WTC11 (cell line): Measurements from ENCODE around the gene DYRK3. TPM values are rescaled to one million over a fixed set of nuclear protein-coding genes. Genes with fewer than 3 reads are reported as not detected.

ENCODE experiments used
- ATAC-seq: fragments of 200-7000 bp; cut with Tn5 transposase; 2 replicates; pipeline ENCODE4 v1.10.0; 2021; ENCODE audit warnings: mild to moderate bottlenecking, moderate library complexity
- CTCF ChIA-PET: fragments of 300-600 bp; sonication (Branson Sonifier 250); formaldehyde crosslinking; loops from one replicate; lab custom pipeline; 2021; ENCODE audit warnings: antibody characterized with exemption; lab: Charles Lee
- POLR2A ChIA-PET: fragments of 350-600 bp; sonication (Branson Sonifier 250); formaldehyde crosslinking; loops from one replicate; lab custom pipeline; 2021; ENCODE audit warnings: antibody characterized with exemption; lab: Charles Lee
- DNase-seq: peaks from one replicate; pipeline ENCODE4 v3.0.0; 2021; ENCODE audit warnings: low spot score
- H3K27ac Mint-ChIP-seq: 2 replicates; pipeline ENCODE4 v1.8.0; 2021; ENCODE audit warnings: mixed read lengths
- H3K27me3 Mint-ChIP-seq: 2 replicates; pipeline ENCODE4 v1.8.0; 2021; ENCODE audit warnings: low read depth, mild to moderate bottlenecking, moderate library complexity, mixed read lengths
- H3K36me3 Mint-ChIP-seq: 2 replicates; pipeline ENCODE4 v1.8.0; 2021; ENCODE audit warnings: mixed read lengths
- H3K4me1 Mint-ChIP-seq: 2 replicates; pipeline ENCODE4 v1.8.0; 2022; ENCODE audit warnings: mixed read lengths
- H3K4me3 Mint-ChIP-seq: 2 replicates; pipeline ENCODE4 v1.8.0; 2021; ENCODE audit warnings: mild to moderate bottlenecking, moderate library complexity, mixed read lengths
- H3K9me3 Mint-ChIP-seq: 2 replicates; pipeline ENCODE4 v1.8.0; 2021; ENCODE audit warnings: mixed read lengths
- ATF1 ChIP-seq: sonication (generic); formaldehyde crosslinking; IDR thresholded peaks from 2 replicates; pipeline ENCODE4 v1.8.1; 2023; ENCODE audit warnings: mild to moderate bottlenecking, moderate library complexity, missing genetic modification reagents
- ESRRA ChIP-seq: sonication (generic); formaldehyde crosslinking; IDR thresholded peaks from 2 replicates; pipeline ENCODE4 v1.8.1; 2022; ENCODE audit warnings: mild to moderate bottlenecking, missing genetic modification reagents, borderline replicate concordance
- FOXP1 ChIP-seq: sonication (generic); formaldehyde crosslinking; IDR thresholded peaks from 2 replicates; pipeline ENCODE4 v1.8.0; 2022; ENCODE audit warnings: missing genetic modification reagents, mild to moderate bottlenecking, moderate library complexity, borderline replicate concordance
- GTF2I ChIP-seq: fragments of 250-450 bp; sonication (Bioruptor Pico); conservative IDR thresholded peaks from 2 replicates; pipeline ENCODE4 v1.4.0; 2021; ENCODE audit warnings: mild to moderate bottlenecking
- HMGA2 ChIP-seq: fragments of 250-450 bp; sonication (Bioruptor Pico); IDR thresholded peaks from 2 replicates; pipeline ENCODE4 v1.4.0; 2021; ENCODE audit warnings: mild to moderate bottlenecking, moderate library complexity
- MXD4 ChIP-seq: fragments of 250-450 bp; sonication (Bioruptor Pico); IDR thresholded peaks from 2 replicates; pipeline ENCODE4 v1.8.0; 2021; ENCODE audit warnings: mild to moderate bottlenecking, moderate library complexity, borderline replicate concordance
- NR1H2 ChIP-seq: sonication (generic); formaldehyde crosslinking; IDR thresholded peaks from 2 replicates; pipeline ENCODE4 v1.9.0; 2021; ENCODE audit warnings: mild to moderate bottlenecking, moderate library complexity, missing genetic modification reagents
- PRRX2 ChIP-seq: fragments of 250-450 bp; sonication (Bioruptor Pico); IDR thresholded peaks from 2 replicates; pipeline ENCODE4 v1.8.0; 2021; ENCODE audit warnings: mild to moderate bottlenecking
- SMAD4 ChIP-seq: sonication (generic); formaldehyde crosslinking; IDR thresholded peaks from 2 replicates; pipeline ENCODE4 v1.8.0; 2022; ENCODE audit warnings: mild to moderate bottlenecking, missing genetic modification reagents
- SP1 ChIP-seq: sonication (generic); formaldehyde crosslinking; conservative IDR thresholded peaks from 2 replicates; pipeline ENCODE4 v1.8.1; 2022; ENCODE audit warnings: missing genetic modification reagents
- TCF7 ChIP-seq: sonication (generic); formaldehyde crosslinking; IDR thresholded peaks from 2 replicates; pipeline ENCODE4 v1.8.0; 2022; ENCODE audit warnings: mild to moderate bottlenecking, low read depth, missing genetic modification reagents, moderate library complexity
- TEAD4 ChIP-seq: sonication (generic); formaldehyde crosslinking; IDR thresholded peaks from 2 replicates; pipeline ENCODE4 v1.8.0; 2022; ENCODE audit warnings: mild to moderate bottlenecking, missing genetic modification reagents
- ZBTB43 ChIP-seq: sonication (generic); formaldehyde crosslinking; IDR thresholded peaks from 2 replicates; pipeline ENCODE4 v1.8.1; 2023; ENCODE audit warnings: mild to moderate bottlenecking, missing genetic modification reagents
- ZNF232 ChIP-seq: sonication (generic); formaldehyde crosslinking; IDR thresholded peaks from 2 replicates; pipeline ENCODE4 v1.8.0; 2022; ENCODE audit warnings: mild to moderate bottlenecking, missing genetic modification reagents
- ZNF396 ChIP-seq: fragments of 250-450 bp; sonication (Bioruptor Pico); IDR thresholded peaks from 2 replicates; pipeline ENCODE4 v1.8.0; 2021; ENCODE audit warnings: mild to moderate bottlenecking, moderate library complexity, borderline replicate concordance
- ZNF416 ChIP-seq: fragments of 250-450 bp; sonication (Bioruptor Pico); IDR thresholded peaks from 2 replicates; pipeline ENCODE4 v1.9.0; 2021; ENCODE audit warnings: mild to moderate bottlenecking, inconsistent platforms
- total RNA-seq: library from RNA; stranded (reverse); gene quantifications from 3 replicates; pipeline ENCODE4 v1.2.3, GENCODE V29; 2021
- TF ChIP-seq, protein P1 (sequence below): sonication (generic); formaldehyde crosslinking; IDR thresholded peaks from 2 replicates; pipeline ENCODE4 v1.8.1; 2022; ENCODE audit warnings: mild to moderate bottlenecking, moderate library complexity, missing genetic modification reagents
- TF ChIP-seq, protein P2 (sequence below): sonication (generic); formaldehyde crosslinking; IDR thresholded peaks from 2 replicates; pipeline ENCODE4 v1.8.1; 2022; ENCODE audit warnings: low read depth, mild to moderate bottlenecking, moderate library complexity, missing genetic modification reagents, borderline replicate concordance
- TF ChIP-seq, protein P3 (sequence below): sonication (generic); formaldehyde crosslinking; IDR thresholded peaks from 2 replicates; pipeline ENCODE4 v1.8.0; 2022; ENCODE audit warnings: mild to moderate bottlenecking, missing genetic modification reagents
- TF ChIP-seq, protein P4 (sequence below): fragments of 250-450 bp; sonication (Bioruptor Pico); conservative IDR thresholded peaks from 2 replicates; pipeline ENCODE4 v1.9.0; 2021; ENCODE audit warnings: mild to moderate bottlenecking

The DYRK3 gene
- total RNA-seq, 1 experiment from 2014 or later, result 7.8 TPM

DNA sequence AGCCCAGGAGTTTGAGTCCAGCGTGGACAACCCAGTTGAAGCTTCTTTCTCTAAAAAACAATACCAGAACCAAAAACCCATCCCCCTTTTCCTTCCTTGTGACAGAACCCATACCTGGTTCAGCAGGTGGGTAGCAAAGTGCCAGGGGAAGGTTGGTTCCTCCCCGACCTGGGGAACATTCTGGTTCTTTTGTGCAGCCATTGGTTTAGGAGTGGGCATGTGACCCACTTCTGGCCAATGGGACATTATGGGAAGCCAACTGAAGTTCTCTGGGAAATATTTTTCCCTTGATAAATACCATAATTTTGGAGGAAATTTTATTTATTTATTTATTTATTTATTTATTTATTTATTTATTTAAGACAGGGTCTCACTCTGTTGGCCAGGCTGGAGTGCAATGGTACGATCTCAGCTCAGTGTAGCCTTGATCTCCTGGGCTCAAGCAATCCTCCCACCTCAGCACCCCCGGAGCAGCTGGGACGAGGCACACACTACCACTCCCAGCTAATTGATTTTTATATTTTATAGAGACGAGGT is 33.6 kb downstream of the DYRK3 start:
- H3K9me3 Mint-ChIP-seq, result no peaks in the 10 kb centered on the region
- H3K27ac Mint-ChIP-seq, result no peak overlapping the region
- peaks cover 6% of the 10 kb centered on the region; the same call in 1 of the 2 replicates for H3K27me3 Mint-ChIP-seq
- TF ChIP-seq ZNF232 (CRISPR knock-in tag), result no peak
- no peak for TF ChIP-seq ATF1 (CRISPR knock-in tag)
- no peak for TF ChIP-seq ESRRA
- no peak for TF ChIP-seq NR1H2 (CRISPR knock-in tag)
- no peak for TF ChIP-seq TEAD4
- no peak for TF ChIP-seq SP1 (CRISPR knock-in tag)
- TF ChIP-seq MXD4 (CRISPR knock-in tag), result no peak
- no peak for DNase-seq
- ATAC-seq, result no peak
- H3K36me3 Mint-ChIP-seq, result no peaks in the 10 kb centered on the region
- H3K4me1 Mint-ChIP-seq, result peaks cover 10% of the 10 kb centered on the region
- POLR2A ChIA-PET, result no interaction called here
- CTCF ChIA-PET, result interaction anchor here (1.1 to 20.5 kb wide), 2 partner anchors 10 to 36 kb away, joined by 12 to 659 read pairs; partner anchors contain the start of gene DYRK3
- no peak overlapping the region for H3K4me3 Mint-ChIP-seq

- no peak overlapping the region for H3K4me3 Mint-ChIP-seq
- DNase-seq, result no peak
- H3K4me1 Mint-ChIP-seq, result peaks cover 10% of the 10 kb centered on the region
- no peak; the same call in 1 of the 2 replicates for ATAC-seq
- POLR2A ChIA-PET, result no interaction called here
- TF ChIP-seq, protein P1, sequence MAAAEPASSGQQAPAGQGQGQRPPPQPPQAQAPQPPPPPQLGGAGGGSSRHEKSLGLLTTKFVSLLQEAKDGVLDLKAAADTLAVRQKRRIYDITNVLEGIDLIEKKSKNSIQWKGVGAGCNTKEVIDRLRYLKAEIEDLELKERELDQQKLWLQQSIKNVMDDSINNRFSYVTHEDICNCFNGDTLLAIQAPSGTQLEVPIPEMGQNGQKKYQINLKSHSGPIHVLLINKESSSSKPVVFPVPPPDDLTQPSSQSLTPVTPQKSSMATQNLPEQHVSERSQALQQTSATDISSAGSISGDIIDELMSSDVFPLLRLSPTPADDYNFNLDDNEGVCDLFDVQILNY (CRISPR knock-in tag), result no peak
- TF ChIP-seq GTF2I (CRISPR knock-in tag), result no peak
- no peak for TF ChIP-seq FOXP1 (CRISPR knock-in tag)
- no peak for TF ChIP-seq TCF7 (CRISPR knock-in tag)
- no peak for TF ChIP-seq HMGA2 (CRISPR knock-in tag)
- TF ChIP-seq ZNF232 (CRISPR knock-in tag), result no peak
- TF ChIP-seq, protein P2, sequence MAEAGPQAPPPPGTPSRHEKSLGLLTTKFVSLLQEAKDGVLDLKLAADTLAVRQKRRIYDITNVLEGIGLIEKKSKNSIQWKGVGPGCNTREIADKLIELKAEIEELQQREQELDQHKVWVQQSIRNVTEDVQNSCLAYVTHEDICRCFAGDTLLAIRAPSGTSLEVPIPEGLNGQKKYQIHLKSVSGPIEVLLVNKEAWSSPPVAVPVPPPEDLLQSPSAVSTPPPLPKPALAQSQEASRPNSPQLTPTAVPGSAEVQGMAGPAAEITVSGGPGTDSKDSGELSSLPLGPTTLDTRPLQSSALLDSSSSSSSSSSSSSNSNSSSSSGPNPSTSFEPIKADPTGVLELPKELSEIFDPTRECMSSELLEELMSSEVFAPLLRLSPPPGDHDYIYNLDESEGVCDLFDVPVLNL (CRISPR knock-in tag), result no peak
- TF ChIP-seq SMAD4 (CRISPR knock-in tag), result no peak
- TF ChIP-seq ZBTB43 (CRISPR knock-in tag), result no peak
- TF ChIP-seq ZNF396 (CRISPR knock-in tag), result no peak
- no peak for TF ChIP-seq ZNF416 (CRISPR knock-in tag)
- TF ChIP-seq, protein P3, sequence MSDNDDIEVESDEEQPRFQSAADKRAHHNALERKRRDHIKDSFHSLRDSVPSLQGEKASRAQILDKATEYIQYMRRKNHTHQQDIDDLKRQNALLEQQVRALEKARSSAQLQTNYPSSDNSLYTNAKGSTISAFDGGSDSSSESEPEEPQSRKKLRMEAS, result no peak
- TF ChIP-seq, protein P4, sequence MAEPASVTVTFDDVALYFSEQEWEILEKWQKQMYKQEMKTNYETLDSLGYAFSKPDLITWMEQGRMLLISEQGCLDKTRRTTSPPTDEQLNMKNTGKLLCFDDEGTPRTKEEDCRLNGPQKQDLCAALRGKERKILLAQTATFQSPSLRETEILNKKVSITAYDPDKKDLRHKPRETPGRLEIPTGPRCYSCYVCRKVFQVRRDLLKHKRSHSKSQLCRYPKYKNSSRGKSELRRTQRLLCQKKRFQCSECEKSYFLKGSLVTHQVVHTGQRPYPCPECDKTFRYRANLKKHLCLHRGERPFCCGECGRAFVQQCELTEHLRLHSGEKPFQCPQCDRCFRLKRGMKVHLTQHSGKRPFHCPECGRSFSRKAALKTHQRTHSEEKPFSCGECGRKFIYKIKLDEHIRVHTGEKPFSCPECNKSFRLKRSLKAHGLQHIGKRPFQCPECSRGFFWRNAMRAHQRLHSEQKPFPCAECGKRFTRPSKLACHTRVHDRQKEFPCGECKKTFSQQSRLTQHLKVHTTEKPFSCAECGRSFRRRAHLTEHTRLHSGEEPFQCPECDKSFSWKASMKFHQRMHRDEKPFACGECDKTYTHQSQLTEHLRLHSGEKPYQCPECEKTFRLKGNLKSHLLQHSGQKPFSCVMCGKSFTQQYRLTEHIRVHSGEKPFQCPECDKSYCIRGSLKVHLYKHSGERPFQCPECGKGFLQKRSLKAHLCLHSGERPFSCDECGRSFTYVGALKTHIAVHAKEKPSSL (CRISPR knock-in tag), result no peak
- no peak for TF ChIP-seq PRRX2 (CRISPR knock-in tag)
- TF ChIP-seq, all 79 proteins: peak for 0
- peaks cover 8% of the 10 kb centered on the region; the same call in 1 of the 2 replicates for H3K27me3 Mint-ChIP-seq
- H3K9me3 Mint-ChIP-seq, result no peaks in the 10 kb centered on the region
- CTCF ChIA-PET, result interaction anchor here (1.1 to 20.5 kb wide), 6 partner anchors 8 to 128 kb away, joined by 3 to 659 read pairs (median 8); partner anchors contain the start of gene DYRK3
- H3K27ac Mint-ChIP-seq, result no peak overlapping the region
- H3K36me3 Mint-ChIP-seq, result no peaks in the 10 kb centered on the region
Observed at GRCh38 chr1:206672011-206672688, 36.8 kb downstream of the DYRK3 start.
